Ishikawa (cell line): ENCODE data around the gene PCDHGA1.

Source experiments
- CEBPB ChIP-seq: IDR thresholded peaks from 2 replicates; pipeline ENCODE4 v1.6.1; 2012
- CREB1 ChIP-seq: IDR thresholded peaks from 2 replicates; pipeline ENCODE4 v1.6.1; 2012; ENCODE audit warnings: low read depth
- EGR1 ChIP-seq: IDR thresholded peaks from 2 replicates; pipeline ENCODE4 v1.6.1; 2012
- EP300 ChIP-seq: IDR thresholded peaks from 2 replicates; pipeline ENCODE4 v1.6.1; 2012; ENCODE audit warnings: borderline replicate concordance
- FOXM1 ChIP-seq: IDR thresholded peaks from 2 replicates; pipeline ENCODE4 v1.6.1; 2012; ENCODE audit warnings: low read depth, borderline replicate concordance
- MAX ChIP-seq: IDR thresholded peaks from 2 replicates; pipeline ENCODE4 v1.6.1; 2012
- NFIC ChIP-seq: IDR thresholded peaks from 2 replicates; pipeline ENCODE4 v1.6.1; 2012
- RAD21 ChIP-seq: IDR thresholded peaks from 2 replicates; pipeline ENCODE4 v1.6.1; 2012; ENCODE audit warnings: low read depth
- REST ChIP-seq: IDR thresholded peaks from 2 replicates; pipeline ENCODE4 v1.6.1; 2012; ENCODE audit warnings: low read depth, mild to moderate bottlenecking
- TAF1 ChIP-seq: IDR thresholded peaks from 2 replicates; pipeline ENCODE4 v1.6.1; 2012; ENCODE audit warnings: low read depth, mild to moderate bottlenecking
- TCF12 ChIP-seq: IDR thresholded peaks from 2 replicates; pipeline ENCODE4 v1.6.1; 2012; ENCODE audit warnings: low read depth
- TEAD4 ChIP-seq: IDR thresholded peaks from 2 replicates; pipeline ENCODE4 v1.6.1; 2012
- YY1 ChIP-seq: IDR thresholded peaks from 2 replicates; pipeline ENCODE4 v1.6.1; 2012; ENCODE audit warnings: low read depth
- ZBTB7A ChIP-seq: IDR thresholded peaks from 2 replicates; pipeline ENCODE4 v1.6.1; 2012; ENCODE audit warnings: low read depth
- TF ChIP-seq, protein P1 (sequence below): IDR thresholded peaks from 2 replicates; pipeline ENCODE4 v1.6.1; 2012

PCDHGA1 gene

DNA sequence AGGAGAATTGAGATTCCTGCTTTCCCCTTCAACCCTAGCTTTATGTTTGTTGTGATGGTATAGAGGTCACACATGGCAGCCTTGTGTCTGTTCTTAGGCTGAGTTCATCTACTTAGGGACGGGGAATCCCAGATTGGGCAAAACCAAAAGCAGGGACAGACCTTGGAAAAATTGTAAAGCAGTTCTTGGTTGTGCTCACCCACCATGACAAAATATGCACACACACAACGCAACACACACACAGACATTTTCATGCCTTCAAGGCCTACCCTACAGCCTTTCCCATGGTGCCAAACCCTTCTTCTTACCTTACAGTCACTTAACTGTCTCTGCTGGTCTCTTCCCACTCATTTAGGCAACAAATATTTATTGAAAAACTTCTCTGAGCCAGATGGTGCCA is 173.4 kb downstream of the PCDHGA1 start:
- TF ChIP-seq MAX = no peak
- no peak for TF ChIP-seq YY1
- no peak for TF ChIP-seq ZBTB7A
- no peak for TF ChIP-seq TCF12
- no peak for TF ChIP-seq NFIC
- TF ChIP-seq TAF1 = no peak
- TF ChIP-seq REST = no peak
- no peak for TF ChIP-seq EGR1
- no peak for TF ChIP-seq CREB1
- TF ChIP-seq CEBPB = no peak
- TF ChIP-seq EP300 = no peak
- TF ChIP-seq RAD21 = no peak
- TF ChIP-seq, protein P1, sequence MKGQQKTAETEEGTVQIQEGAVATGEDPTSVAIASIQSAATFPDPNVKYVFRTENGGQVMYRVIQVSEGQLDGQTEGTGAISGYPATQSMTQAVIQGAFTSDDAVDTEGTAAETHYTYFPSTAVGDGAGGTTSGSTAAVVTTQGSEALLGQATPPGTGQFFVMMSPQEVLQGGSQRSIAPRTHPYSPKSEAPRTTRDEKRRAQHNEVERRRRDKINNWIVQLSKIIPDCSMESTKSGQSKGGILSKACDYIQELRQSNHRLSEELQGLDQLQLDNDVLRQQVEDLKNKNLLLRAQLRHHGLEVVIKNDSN = no peak
- TF ChIP-seq TEAD4 = no peak

GRCh38 chr5:141504216-141504615 is 173.9 kb downstream of the PCDHGA1 start:
- no peak for TF ChIP-seq NFIC

DNA sequence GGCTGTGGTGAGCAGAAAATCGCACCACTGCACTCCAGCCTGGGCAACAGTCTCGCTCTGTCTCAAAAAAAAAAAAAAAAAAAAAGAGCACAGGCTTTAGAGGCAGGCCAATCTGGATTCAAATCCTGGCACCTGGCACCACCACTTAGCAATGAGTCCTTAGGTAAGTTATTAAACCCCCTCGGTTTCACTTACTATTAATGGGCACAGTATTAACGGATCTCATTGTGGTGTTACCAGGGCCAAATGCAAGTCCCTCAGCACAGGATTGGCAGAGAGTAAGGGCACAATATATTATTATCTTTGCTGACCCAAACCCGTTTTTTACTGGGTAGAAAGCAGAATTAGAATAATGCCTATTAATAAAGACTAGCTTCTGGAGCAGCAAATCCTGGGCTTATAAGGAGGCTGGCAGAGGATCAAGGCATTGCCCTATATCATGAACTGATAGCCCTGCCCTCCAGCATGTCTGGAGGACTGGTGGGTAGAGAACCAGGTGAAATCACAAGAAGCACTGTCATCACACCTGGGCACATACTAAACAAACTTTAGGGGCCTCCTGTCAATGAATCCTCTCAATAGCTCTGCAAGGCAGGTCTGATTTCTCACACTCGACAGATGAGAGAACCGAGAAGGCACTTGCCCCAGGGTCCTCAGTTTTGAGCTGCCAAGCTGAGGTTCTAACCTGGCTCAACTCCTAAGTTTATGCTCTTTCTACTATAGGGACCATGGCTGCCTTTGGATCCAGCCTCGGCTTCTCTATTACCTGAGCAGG is 176.3 kb downstream of the PCDHGA1 start:
- TF ChIP-seq ZBTB7A (no peak), NFIC (no peak), EP300 (no peak), RAD21 (no peak), CREB1 (no peak), EGR1 (no peak), MAX (no peak), FOXM1 (no peak), CEBPB (no peak), TEAD4 (no peak), REST (no peak), TCF12 (no peak), TAF1 (no peak), YY1 (no peak)
- TF ChIP-seq, protein P1 = no peak

DNA sequence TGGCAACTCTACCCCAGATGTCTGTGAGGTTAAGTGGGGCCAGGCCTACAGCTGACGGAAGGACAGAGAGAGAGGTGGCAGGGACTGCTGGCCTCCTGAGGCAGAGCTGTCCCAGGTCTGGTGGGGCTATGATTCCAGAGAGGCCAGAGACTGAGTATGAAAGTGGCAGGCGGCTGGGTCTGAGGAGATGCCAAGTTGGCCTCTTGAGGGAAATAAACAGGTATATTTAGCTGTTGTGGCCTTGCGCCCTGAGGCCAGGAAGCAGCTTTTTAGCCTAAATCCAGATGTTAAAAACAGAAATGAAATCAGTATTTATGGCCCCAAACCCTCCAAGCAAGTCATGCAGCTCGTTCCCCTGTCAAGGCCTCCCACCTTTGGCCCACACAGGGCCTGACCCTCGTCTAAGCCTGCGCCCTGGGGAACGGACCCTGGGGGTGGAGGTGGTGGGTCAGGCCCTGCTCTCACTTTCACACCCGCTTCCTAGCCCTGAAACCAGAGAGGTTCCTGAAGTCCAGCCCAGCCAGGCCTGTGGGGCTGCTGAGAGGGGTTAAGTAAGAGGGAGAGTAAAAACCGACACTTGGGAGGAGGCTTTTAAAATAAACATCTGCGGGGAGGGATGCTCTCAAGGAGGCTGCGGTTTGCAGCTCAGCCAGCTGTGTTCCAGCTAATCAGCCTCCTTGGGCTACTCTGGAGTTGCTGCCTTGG is 177.2 kb downstream of the PCDHGA1 start:
- TF ChIP-seq TCF12 (no peak), TEAD4 (no peak), MAX (no peak), FOXM1 (no peak), REST (no peak), CREB1 (no peak), ZBTB7A (no peak), TAF1 (no peak), RAD21 (no peak), NFIC (no peak), EP300 (no peak), EGR1 (no peak), CEBPB (no peak)
- TF ChIP-seq, protein P1 = no peak
